Measurements from ENCODE around the gene RBFOX1.

The RBFOX1 gene

DNA sequence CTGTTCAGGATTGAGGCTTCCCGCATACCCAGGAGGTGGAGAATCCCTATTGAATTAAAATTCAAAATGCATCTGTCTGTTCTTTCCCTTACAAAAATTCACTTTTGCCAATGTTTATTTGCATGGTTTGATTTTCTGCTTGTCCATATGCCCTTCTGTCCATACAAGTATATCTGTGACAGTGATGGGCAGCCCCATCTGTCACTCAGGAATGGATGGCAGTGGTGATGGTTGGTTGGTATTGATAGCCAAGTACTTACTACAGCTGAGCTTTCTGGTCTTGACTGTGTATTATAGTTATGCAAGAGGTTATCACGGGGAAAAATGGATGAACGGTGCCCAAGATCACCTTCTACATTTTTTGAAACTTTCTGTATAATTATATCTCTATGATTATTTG lies 171.0 kb downstream of the RBFOX1 start:
- no peaks in the 10 kb centered on the region for H3K36me3 ChIP-seq (ENCODE audit: control insufficient read depth, insufficient read depth, low read length)
- no peaks in the 10 kb centered on the region for H3K27me3 ChIP-seq (ENCODE audit: control insufficient read depth, insufficient read depth, low read length)
- no peaks in the 10 kb centered on the region for H3K9me3 ChIP-seq (ENCODE audit: control insufficient read depth, low read length)
- H3K4me1 ChIP-seq (ENCODE audit: control insufficient read depth, insufficient read depth, low read length) = no peaks in the 10 kb centered on the region
- H3K4me3 ChIP-seq (ENCODE audit: low read length) = no peak overlapping the region
- H3K9ac ChIP-seq (ENCODE audit: low read length) = no peak overlapping the region

- no peaks in the 10 kb centered on the region for H3K4me1 ChIP-seq (ENCODE audit: control insufficient read depth, insufficient read depth, low read length)
- no peak overlapping the region for H3K9ac ChIP-seq (ENCODE audit: low read length)
- no peaks in the 10 kb centered on the region for H3K9me3 ChIP-seq (ENCODE audit: control insufficient read depth, low read length)
- no peaks in the 10 kb centered on the region for H3K36me3 ChIP-seq (ENCODE audit: control insufficient read depth, insufficient read depth, low read length)
- H3K4me3 ChIP-seq (ENCODE audit: low read length) = no peak overlapping the region
- no peaks in the 10 kb centered on the region for H3K27me3 ChIP-seq (ENCODE audit: control insufficient read depth, insufficient read depth, low read length)
Measured at GRCh38 chr16:7504844-7505243, 172.2 kb downstream of the RBFOX1 start.

DNA sequence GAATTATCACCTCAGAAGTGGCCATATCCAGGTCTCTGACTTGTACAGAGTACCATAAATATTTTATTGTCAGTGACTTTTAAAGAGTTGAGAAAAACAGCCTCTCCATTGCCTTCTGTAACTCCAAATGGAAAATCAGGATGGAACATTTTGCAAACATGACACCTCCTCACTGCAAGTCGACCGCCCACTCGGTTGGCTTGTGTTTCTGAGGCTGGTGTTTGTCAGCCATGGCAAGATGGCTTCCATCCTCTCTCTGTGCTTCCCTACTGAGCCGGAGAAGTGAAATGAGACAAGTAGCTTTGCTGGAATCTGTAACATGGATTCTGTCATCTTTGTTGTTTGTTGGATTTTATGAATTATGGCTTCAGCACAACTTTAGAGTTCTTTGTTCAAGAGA lies 172.8 kb downstream of the RBFOX1 start:
- H3K9me3 ChIP-seq (ENCODE audit: control insufficient read depth, low read length) = no peaks in the 10 kb centered on the region
- no peaks in the 10 kb centered on the region for H3K4me1 ChIP-seq (ENCODE audit: control insufficient read depth, insufficient read depth, low read length)
- H3K4me3 ChIP-seq (ENCODE audit: low read length) = no peak overlapping the region
- H3K27me3 ChIP-seq (ENCODE audit: control insufficient read depth, insufficient read depth, low read length) = no peaks in the 10 kb centered on the region
- H3K9ac ChIP-seq (ENCODE audit: low read length) = no peak overlapping the region
- no peaks in the 10 kb centered on the region for H3K36me3 ChIP-seq (ENCODE audit: control insufficient read depth, insufficient read depth, low read length)

DNA sequence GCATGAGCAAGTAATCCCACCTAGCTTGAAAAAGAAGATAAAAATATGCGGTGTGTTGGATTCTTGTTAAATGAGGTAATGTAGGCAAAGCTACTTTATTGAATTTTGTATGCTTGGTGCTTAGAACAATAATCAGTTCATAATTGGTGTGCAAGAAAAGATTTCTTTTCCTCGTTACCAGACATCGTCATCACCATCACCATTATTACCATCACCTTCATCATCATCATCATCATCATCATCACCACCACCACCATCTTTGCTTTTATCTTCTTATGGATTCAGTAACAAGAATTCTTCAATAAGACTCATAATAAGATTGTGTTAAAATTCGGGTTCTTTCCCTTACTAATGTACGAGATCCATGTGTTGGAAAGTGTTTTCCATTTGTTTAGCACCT lies 173.7 kb downstream of the RBFOX1 start:
- Histone ChIP-seq H3K9me3 (ENCODE audit: control insufficient read depth, low read length) (no peaks in the 10 kb centered on the region), H3K36me3 (ENCODE audit: control insufficient read depth, insufficient read depth, low read length) (no peaks in the 10 kb centered on the region), H3K4me3 (ENCODE audit: low read length) (no peak overlapping the region), H3K4me1 (ENCODE audit: control insufficient read depth, insufficient read depth, low read length) (no peaks in the 10 kb centered on the region), H3K9ac (ENCODE audit: low read length) (no peak overlapping the region), H3K27me3 (ENCODE audit: control insufficient read depth, insufficient read depth, low read length) (no peaks in the 10 kb centered on the region)

DNA sequence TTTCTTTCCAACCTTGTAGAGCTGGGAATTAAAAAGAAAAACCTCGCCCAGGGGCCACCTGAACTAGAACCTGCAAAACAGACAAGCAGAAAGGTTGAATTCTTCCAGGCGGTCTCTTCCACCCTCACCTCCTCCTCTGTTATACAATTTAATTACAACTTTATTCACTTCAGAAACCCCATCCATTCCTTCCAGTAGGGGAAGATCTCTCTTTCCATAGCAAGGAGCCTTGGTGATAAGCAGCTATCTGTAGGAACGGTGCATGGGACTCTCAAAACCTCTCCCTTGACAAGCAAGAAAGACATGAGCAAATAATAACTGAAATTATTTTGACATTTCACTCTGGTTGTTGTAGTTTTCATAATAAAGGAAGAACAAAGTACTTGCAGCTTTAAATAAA lies 176.0 kb downstream of the RBFOX1 start:
- Histone ChIP-seq H3K4me1 (ENCODE audit: control insufficient read depth, insufficient read depth, low read length) (no peaks in the 10 kb centered on the region), H3K27me3 (ENCODE audit: control insufficient read depth, insufficient read depth, low read length) (no peaks in the 10 kb centered on the region), H3K9me3 (ENCODE audit: control insufficient read depth, low read length) (no peaks in the 10 kb centered on the region), H3K36me3 (ENCODE audit: control insufficient read depth, insufficient read depth, low read length) (no peaks in the 10 kb centered on the region), H3K4me3 (ENCODE audit: low read length) (no peak overlapping the region), H3K9ac (ENCODE audit: low read length) (no peak overlapping the region)

DNA sequence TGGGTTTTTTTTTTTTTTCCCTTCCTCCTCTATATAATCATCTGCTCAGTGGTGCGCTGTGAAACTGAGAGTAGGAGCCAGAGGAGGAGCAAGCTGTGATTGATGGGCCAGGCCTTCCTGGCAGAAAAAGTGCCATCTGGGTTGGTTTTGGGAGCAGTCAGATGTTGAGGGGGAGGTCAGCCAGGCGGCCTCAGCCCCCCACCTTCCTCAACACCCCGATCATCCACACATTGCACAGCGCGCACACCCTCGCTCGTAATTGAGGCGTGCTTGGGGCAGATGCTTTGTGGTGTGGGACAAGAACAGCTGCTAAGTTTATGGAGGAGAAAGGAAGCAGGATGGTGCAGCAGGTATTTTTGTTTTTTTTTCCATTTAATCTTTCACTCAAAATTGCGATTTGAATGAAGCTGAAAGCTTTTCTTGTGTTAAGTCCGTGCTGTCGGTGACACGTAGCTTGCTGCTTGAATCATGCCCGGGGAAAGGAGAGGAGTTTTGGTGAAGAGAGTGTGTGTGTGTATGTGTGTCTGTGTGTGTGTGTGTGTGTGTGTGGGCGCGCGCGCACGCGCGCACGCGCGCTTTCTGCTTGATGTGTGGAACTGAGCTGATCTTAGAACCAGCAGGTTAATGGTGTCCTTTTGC lies 177.4 kb downstream of the RBFOX1 start:
- no peaks in the 10 kb centered on the region for H3K36me3 ChIP-seq (ENCODE audit: control insufficient read depth, insufficient read depth, low read length)
- no peaks in the 10 kb centered on the region for H3K9me3 ChIP-seq (ENCODE audit: control insufficient read depth, low read length)
- no peak overlapping the region for H3K9ac ChIP-seq (ENCODE audit: low read length)
- no peak overlapping the region for H3K4me3 ChIP-seq (ENCODE audit: low read length)
- H3K27me3 ChIP-seq (ENCODE audit: control insufficient read depth, insufficient read depth, low read length) = no peaks in the 10 kb centered on the region
- no peaks in the 10 kb centered on the region for H3K4me1 ChIP-seq (ENCODE audit: control insufficient read depth, insufficient read depth, low read length)

GRCh38 chr16:7511549-7512260 lies 179.1 kb downstream of the RBFOX1 start:
- H3K36me3 ChIP-seq (ENCODE audit: control insufficient read depth, insufficient read depth, low read length) = no peaks in the 10 kb centered on the region
- no peaks in the 10 kb centered on the region for H3K27me3 ChIP-seq (ENCODE audit: control insufficient read depth, insufficient read depth, low read length)
- H3K4me1 ChIP-seq (ENCODE audit: control insufficient read depth, insufficient read depth, low read length) = no peaks in the 10 kb centered on the region
- no peak overlapping the region for H3K4me3 ChIP-seq (ENCODE audit: low read length)
- no peak overlapping the region for H3K9ac ChIP-seq (ENCODE audit: low read length)
- H3K9me3 ChIP-seq (ENCODE audit: control insufficient read depth, low read length) = no peaks in the 10 kb centered on the region

- Histone ChIP-seq H3K4me3 (ENCODE audit: low read length) (no peak overlapping the region), H3K9ac (ENCODE audit: low read length) (no peak overlapping the region), H3K36me3 (ENCODE audit: control insufficient read depth, insufficient read depth, low read length) (no peaks in the 10 kb centered on the region), H3K4me1 (ENCODE audit: control insufficient read depth, insufficient read depth, low read length) (no peaks in the 10 kb centered on the region), H3K9me3 (ENCODE audit: control insufficient read depth, low read length) (no peaks in the 10 kb centered on the region), H3K27me3 (ENCODE audit: control insufficient read depth, insufficient read depth, low read length) (no peaks in the 10 kb centered on the region)
Measured at GRCh38 chr16:7512503-7512902, 179.9 kb downstream of the RBFOX1 start.

- H3K9ac ChIP-seq (ENCODE audit: low read length) = no peak overlapping the region
- H3K36me3 ChIP-seq (ENCODE audit: control insufficient read depth, insufficient read depth, low read length) = no peaks in the 10 kb centered on the region
- H3K9me3 ChIP-seq (ENCODE audit: control insufficient read depth, low read length) = no peaks in the 10 kb centered on the region
- no peaks in the 10 kb centered on the region for H3K4me1 ChIP-seq (ENCODE audit: control insufficient read depth, insufficient read depth, low read length)
- H3K4me3 ChIP-seq (ENCODE audit: low read length) = no peak overlapping the region
- H3K27me3 ChIP-seq (ENCODE audit: control insufficient read depth, insufficient read depth, low read length) = no peaks in the 10 kb centered on the region
Measured at GRCh38 chr16:7513429-7513828, 180.8 kb downstream of the RBFOX1 start.

DNA sequence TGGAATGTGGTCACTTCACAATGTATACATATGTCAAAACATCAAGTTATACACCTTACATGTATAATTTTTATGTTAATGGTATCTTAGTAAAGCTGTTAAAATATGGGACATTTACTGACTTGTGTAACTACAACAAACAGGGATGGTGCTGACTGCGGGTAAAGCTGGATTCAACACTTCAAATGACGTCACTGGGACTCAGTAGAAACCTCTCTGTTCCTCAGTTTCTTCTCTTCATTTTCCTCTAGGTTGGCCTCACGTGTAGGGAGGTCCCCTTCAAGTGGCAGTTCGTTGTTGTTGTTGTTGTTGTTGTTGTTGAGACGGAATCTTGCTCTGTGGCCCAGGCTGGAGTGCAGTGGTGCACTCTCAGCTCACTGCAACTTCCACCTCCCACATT lies 182.9 kb downstream of the RBFOX1 start:
- Histone ChIP-seq H3K4me1 (ENCODE audit: control insufficient read depth, insufficient read depth, low read length) (no peaks in the 10 kb centered on the region), H3K36me3 (ENCODE audit: control insufficient read depth, insufficient read depth, low read length) (no peaks in the 10 kb centered on the region), H3K9ac (ENCODE audit: low read length) (no peak overlapping the region), H3K9me3 (ENCODE audit: control insufficient read depth, low read length) (no peaks in the 10 kb centered on the region), H3K27me3 (ENCODE audit: control insufficient read depth, insufficient read depth, low read length) (no peaks in the 10 kb centered on the region), H3K4me3 (ENCODE audit: low read length) (no peak overlapping the region)

DNA sequence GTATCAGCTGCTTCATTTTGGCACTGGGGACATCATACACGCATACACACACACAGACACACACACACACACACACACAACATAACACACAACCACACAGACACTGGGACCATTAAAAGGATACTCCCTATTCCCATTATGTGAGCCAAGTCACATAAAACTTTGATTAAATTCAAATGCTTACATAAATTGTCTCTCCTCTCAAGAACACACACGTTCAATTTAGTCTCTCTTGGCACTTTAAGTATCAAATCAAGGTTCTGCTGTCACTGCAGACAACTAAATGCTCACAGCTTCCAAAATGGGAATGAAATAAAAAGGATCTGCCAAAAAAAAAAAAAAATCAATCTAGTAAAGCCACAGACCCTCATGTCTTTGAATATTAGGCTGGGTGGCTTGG lies 184.9 kb downstream of the RBFOX1 start:
- Histone ChIP-seq H3K9ac (ENCODE audit: low read length) (no peak overlapping the region), H3K9me3 (ENCODE audit: control insufficient read depth, low read length) (no peaks in the 10 kb centered on the region), H3K4me1 (ENCODE audit: control insufficient read depth, insufficient read depth, low read length) (no peaks in the 10 kb centered on the region), H3K27me3 (ENCODE audit: control insufficient read depth, insufficient read depth, low read length) (no peaks in the 10 kb centered on the region), H3K36me3 (ENCODE audit: control insufficient read depth, insufficient read depth, low read length) (no peaks in the 10 kb centered on the region), H3K4me3 (ENCODE audit: low read length) (no peak overlapping the region)

GRCh38 chr16:7518158-7518557 lies 185.5 kb downstream of the RBFOX1 start:
- Histone ChIP-seq H3K9me3 (ENCODE audit: control insufficient read depth, low read length) (no peaks in the 10 kb centered on the region), H3K4me3 (ENCODE audit: low read length) (no peak overlapping the region), H3K9ac (ENCODE audit: low read length) (no peak overlapping the region), H3K27me3 (ENCODE audit: control insufficient read depth, insufficient read depth, low read length) (no peaks in the 10 kb centered on the region), H3K4me1 (ENCODE audit: control insufficient read depth, insufficient read depth, low read length) (no peaks in the 10 kb centered on the region), H3K36me3 (ENCODE audit: control insufficient read depth, insufficient read depth, low read length) (no peaks in the 10 kb centered on the region)

Data from mucosa of stomach (tissue), 1 donor.